Prostate gland (tissue), 2 donors: ENCODE measurements around the gene ZNF575.

Source experiments
- POLR2AphosphoS5 ChIP-seq: sonication (generic); formaldehyde crosslinking; IDR thresholded peaks from one replicate; pipeline ENCODE4 v1.6.1; 2017; ENCODE audit warnings: antibody characterized with exemption
- TF ChIP-seq, protein P1 (sequence below), 4 experiments: fragments of 200-600 bp in 2 of 4; fragments of 450-650 bp in 2 of 4; sonication (generic) in 2 of 4; IDR thresholded peaks; 1 replicate in 3 of 4; 2 replicates in 1 of 4; pipeline ENCODE4 v1.5.1; 2016 to 2019; ENCODE audit warnings: antibody characterized with exemption in 4 of 4, mild to moderate bottlenecking in 2 of 4, moderate library complexity in 2 of 4

GRCh38 chr19:43510713-43511112 is 22.3 kb upstream of the ZNF575 start:
- TF ChIP-seq, protein P1, sequence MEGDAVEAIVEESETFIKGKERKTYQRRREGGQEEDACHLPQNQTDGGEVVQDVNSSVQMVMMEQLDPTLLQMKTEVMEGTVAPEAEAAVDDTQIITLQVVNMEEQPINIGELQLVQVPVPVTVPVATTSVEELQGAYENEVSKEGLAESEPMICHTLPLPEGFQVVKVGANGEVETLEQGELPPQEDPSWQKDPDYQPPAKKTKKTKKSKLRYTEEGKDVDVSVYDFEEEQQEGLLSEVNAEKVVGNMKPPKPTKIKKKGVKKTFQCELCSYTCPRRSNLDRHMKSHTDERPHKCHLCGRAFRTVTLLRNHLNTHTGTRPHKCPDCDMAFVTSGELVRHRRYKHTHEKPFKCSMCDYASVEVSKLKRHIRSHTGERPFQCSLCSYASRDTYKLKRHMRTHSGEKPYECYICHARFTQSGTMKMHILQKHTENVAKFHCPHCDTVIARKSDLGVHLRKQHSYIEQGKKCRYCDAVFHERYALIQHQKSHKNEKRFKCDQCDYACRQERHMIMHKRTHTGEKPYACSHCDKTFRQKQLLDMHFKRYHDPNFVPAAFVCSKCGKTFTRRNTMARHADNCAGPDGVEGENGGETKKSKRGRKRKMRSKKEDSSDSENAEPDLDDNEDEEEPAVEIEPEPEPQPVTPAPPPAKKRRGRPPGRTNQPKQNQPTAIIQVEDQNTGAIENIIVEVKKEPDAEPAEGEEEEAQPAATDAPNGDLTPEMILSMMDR (IDR thresholded peaks at IDR 0.05) = no peak
- no peak for TF ChIP-seq POLR2AphosphoS5
